Esophagus muscularis mucosa (tissue), 4 donors: ENCODE measurements around the gene GNG12. TPM values are rescaled to one million over a fixed set of nuclear protein-coding genes. Genes with fewer than 3 reads are reported as not detected.
A peak's percentile ranks its signal among the peaks of the same experiment; 100 is the strongest.

Experiments used
- DNase-seq: peaks from one replicate; pipeline ENCODE4 v3.0.0-alpha.2; 2017; ENCODE audit errors: extremely low spot score
- H3K27ac ChIP-seq, 4 donors: fragments of 200-600 bp; sonication (generic); replicated peaks in 1 of 4; 1 replicate in 3 of 4; 2 replicates in 1 of 4; pipeline ENCODE4 v1.5.1; 2016 to 2019; ENCODE audit warnings: mild to moderate bottlenecking in 1 of 4
- H3K27me3 ChIP-seq, 4 donors: fragments of 200-600 bp; sonication (generic); one replicate each; pipeline versions ENCODE4 v1.5.1 to v1.6.0; 2016 to 2019
- H3K36me3 ChIP-seq, 4 donors: fragments of 200-600 bp; sonication (generic); one replicate each; pipeline ENCODE4 v1.5.1; 2016 to 2019
- H3K4me1 ChIP-seq, 4 donors: fragments of 200-600 bp; sonication (generic); one replicate each; pipeline ENCODE4 v1.5.1; 2016 to 2019
- H3K4me3 ChIP-seq, 4 donors: fragments of 200-600 bp; sonication (generic); 1 replicate in 2 of 4; 2 replicates in 2 of 4; pipeline ENCODE4 v1.5.1; 2016 to 2019; ENCODE audit warnings: mild to moderate bottlenecking in 4 of 4, moderate library complexity in 1 of 4
- H3K9me3 ChIP-seq, 4 donors: fragments of 200-600 bp; sonication (generic); 1 replicate in 3 of 4; 2 replicates in 1 of 4; pipeline ENCODE4 v1.5.1; 2016 to 2019
- EP300 ChIP-seq: sonication (generic); formaldehyde crosslinking; IDR thresholded peaks from one replicate; pipeline ENCODE4 v1.6.1; 2017; ENCODE audit warnings: antibody characterized with exemption
- POLR2A ChIP-seq: fragments of 450-650 bp; IDR thresholded peaks from one replicate; pipeline ENCODE4 v1.6.1; 2017; ENCODE audit warnings: antibody characterized with exemption, moderate library complexity, mild to moderate bottlenecking, low read depth
- POLR2AphosphoS5 ChIP-seq, 2 donors: sonication (generic); formaldehyde crosslinking; IDR thresholded peaks; one replicate each; pipeline ENCODE4 v1.6.1; 2017; ENCODE audit warnings: antibody characterized with exemption in 2 of 2
- WGBS: methylation state at CpG from one replicate; pipeline ENCODE4 v1.1.5; 2018; 5-methylcytosine and 5-hydroxymethylcytosine counted together
- intact Hi-C: fragments of 100-400 bp; cut with DNase I; formaldehyde crosslinking; loops from one replicate; pipeline ENCODE4 v1.15.1; 2023
- total RNA-seq, 4 donors: library from RNA; depleted of rRNA; stranded (reverse); fragments of >200 nt; gene quantifications; one replicate each; pipeline versions ENCODE4 v1.1.0 to v1.2.1, GENCODE V29; 2016
- TF ChIP-seq, protein P1 (sequence below), 3 experiments: fragments of 200-600 bp in 2 of 3; fragments of 450-650 bp in 1 of 3; sonication (generic) in 2 of 3; IDR thresholded peaks; one replicate each; pipeline ENCODE4 v1.5.1; 2017 to 2019; ENCODE audit warnings: antibody characterized with exemption in 3 of 3, mild to moderate bottlenecking in 2 of 3, moderate library complexity in 1 of 3

Gene GNG12
- total RNA-seq, 4 donors from 2014 or later: 108 to 118 (median 111) TPM

GRCh38 chr1:67729872-67730271 is 103.4 kb downstream of the GNG12 start:
- H3K9me3 ChIP-seq: no peaks in the 10 kb centered on the region
- TF ChIP-seq POLR2AphosphoS5 (IDR thresholded peaks at IDR 0.05): no peak
- TF ChIP-seq EP300: no peak
- TF ChIP-seq, protein P1, sequence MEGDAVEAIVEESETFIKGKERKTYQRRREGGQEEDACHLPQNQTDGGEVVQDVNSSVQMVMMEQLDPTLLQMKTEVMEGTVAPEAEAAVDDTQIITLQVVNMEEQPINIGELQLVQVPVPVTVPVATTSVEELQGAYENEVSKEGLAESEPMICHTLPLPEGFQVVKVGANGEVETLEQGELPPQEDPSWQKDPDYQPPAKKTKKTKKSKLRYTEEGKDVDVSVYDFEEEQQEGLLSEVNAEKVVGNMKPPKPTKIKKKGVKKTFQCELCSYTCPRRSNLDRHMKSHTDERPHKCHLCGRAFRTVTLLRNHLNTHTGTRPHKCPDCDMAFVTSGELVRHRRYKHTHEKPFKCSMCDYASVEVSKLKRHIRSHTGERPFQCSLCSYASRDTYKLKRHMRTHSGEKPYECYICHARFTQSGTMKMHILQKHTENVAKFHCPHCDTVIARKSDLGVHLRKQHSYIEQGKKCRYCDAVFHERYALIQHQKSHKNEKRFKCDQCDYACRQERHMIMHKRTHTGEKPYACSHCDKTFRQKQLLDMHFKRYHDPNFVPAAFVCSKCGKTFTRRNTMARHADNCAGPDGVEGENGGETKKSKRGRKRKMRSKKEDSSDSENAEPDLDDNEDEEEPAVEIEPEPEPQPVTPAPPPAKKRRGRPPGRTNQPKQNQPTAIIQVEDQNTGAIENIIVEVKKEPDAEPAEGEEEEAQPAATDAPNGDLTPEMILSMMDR (IDR thresholded peaks at IDR 0.05): no peak
- no peak for TF ChIP-seq POLR2A
- H3K27me3 ChIP-seq: no peaks in the 10 kb centered on the region
- peaks cover 37 to 44% (median 41%) of the 10 kb centered on the region in 4 donors for H3K4me1 ChIP-seq
- H3K4me3 ChIP-seq: no peak overlapping the region
- peaks cover 0 to 6% (median 0%) of the 10 kb centered on the region in 4 donors for H3K36me3 ChIP-seq
- intact Hi-C loops: no loop called here
- H3K27ac ChIP-seq: no peak overlapping the region
- WGBS: 96% methylated on average over 2 of the region's 2 CpGs
- no peak for DNase-seq

DNA sequence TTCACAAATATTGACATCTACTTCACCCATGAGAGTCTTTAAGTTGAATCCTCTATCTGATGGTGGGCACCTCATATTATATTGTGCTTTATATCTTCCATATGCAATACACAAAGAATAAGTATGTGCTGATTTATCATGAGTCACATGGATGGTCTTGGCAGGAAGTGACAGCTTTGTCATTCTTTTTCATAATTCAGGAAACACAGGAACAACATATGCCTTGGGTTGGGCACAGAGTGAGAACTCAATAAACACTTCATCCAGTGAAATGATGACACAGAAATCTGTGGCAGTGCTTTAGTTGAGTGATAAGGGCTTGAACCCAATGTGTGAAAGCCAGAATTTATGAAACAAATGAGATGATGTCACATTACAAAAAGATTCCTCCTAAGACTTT is 107.0 kb downstream of the GNG12 start:
- H3K9me3 ChIP-seq: no peaks in the 10 kb centered on the region
- H3K4me3 ChIP-seq: no peak overlapping the region
- DNase-seq: no peak
- peaks cover 39 to 57% (median 50%) of the 10 kb centered on the region in 4 donors for H3K4me1 ChIP-seq
- no peaks in the 10 kb centered on the region for H3K27me3 ChIP-seq
- no peak for TF ChIP-seq EP300
- no peak for TF ChIP-seq POLR2AphosphoS5 (IDR thresholded peaks at IDR 0.05)
- TF ChIP-seq POLR2A: no peak
- TF ChIP-seq, protein P1 (IDR thresholded peaks at IDR 0.05): no peak
- peaks cover 0 to 6% (median 0%) of the 10 kb centered on the region in 4 donors for H3K36me3 ChIP-seq
- intact Hi-C loops: no loop called here
- peak overlapping the region in 2 of 4 donors; percentile 2 to 48 for H3K27ac ChIP-seq

GRCh38 chr1:67724928-67725560 is 108.2 kb downstream of the GNG12 start:
- Histone ChIP-seq H3K4me1 (peaks cover 39 to 63% (median 53%) of the 10 kb centered on the region in 4 donors), H3K9me3 (no peaks in the 10 kb centered on the region), H3K36me3 (peaks cover 0 to 6% (median 0%) of the 10 kb centered on the region in 4 donors), H3K4me3 (no peak overlapping the region), H3K27ac (peak overlapping the region; percentile 14 to 56 (median 45)), H3K27me3 (no peaks in the 10 kb centered on the region)
- intact Hi-C loops: no loop called here
- no peak for DNase-seq
- TF ChIP-seq POLR2AphosphoS5 (IDR thresholded peaks at IDR 0.05): peak; percentile 20 to 52
- TF ChIP-seq, protein P1 (IDR thresholded peaks at IDR 0.05): no peak
- no peak for TF ChIP-seq EP300
- TF ChIP-seq POLR2A: no peak
- WGBS: 33% methylated on average over 3 of the region's 3 CpGs

- Histone ChIP-seq H3K4me3 (no peak overlapping the region), H3K36me3 (peaks cover 0 to 5% (median 0%) of the 10 kb centered on the region in 4 donors), H3K27ac (peak overlapping the region; percentile 34 to 56 (median 41)), H3K27me3 (no peaks in the 10 kb centered on the region), H3K9me3 (no peaks in the 10 kb centered on the region), H3K4me1 (peaks cover 41 to 67% (median 53%) of the 10 kb centered on the region in 4 donors)
- intact Hi-C loops: no loop called here
- WGBS: 43% methylated on average over 2 of the region's 2 CpGs
- no peak for DNase-seq
- TF ChIP-seq EP300 (no peak), POLR2AphosphoS5 (IDR thresholded peaks at IDR 0.05) (peak; percentile 2 to 25), POLR2A (no peak)
- TF ChIP-seq, protein P1 (IDR thresholded peaks at IDR 0.05): no peak
Measured at GRCh38 chr1:67723620-67724019, 109.6 kb downstream of the GNG12 start.
